Glomerular endothelial cell (primary cell): Measurements from ENCODE around the gene CHML. TPM values are rescaled to one million over a fixed set of nuclear protein-coding genes. Genes with fewer than 3 reads are reported as not detected.

ENCODE experiments used
- DNase-seq: peaks from one replicate; pipeline ENCODE4 v3.0.0-alpha.2; 2011; ENCODE audit warnings: low read depth, low spot score; ENCODE audit errors: extremely low read depth
- total RNA-seq: library from RNA; depleted of rRNA; stranded (reverse); fragments of >200 nt; gene quantifications from 2 replicates; pipeline ENCODE4 v1.2.3, GENCODE V29; 2015

CHML gene
- total RNA-seq, 1 donor from 2014 or later: 10.6 TPM

- DNase-seq: no peak
Observed at GRCh38 chr1:241624935-241625334, 15.2 kb downstream of the CHML start.

DNA sequence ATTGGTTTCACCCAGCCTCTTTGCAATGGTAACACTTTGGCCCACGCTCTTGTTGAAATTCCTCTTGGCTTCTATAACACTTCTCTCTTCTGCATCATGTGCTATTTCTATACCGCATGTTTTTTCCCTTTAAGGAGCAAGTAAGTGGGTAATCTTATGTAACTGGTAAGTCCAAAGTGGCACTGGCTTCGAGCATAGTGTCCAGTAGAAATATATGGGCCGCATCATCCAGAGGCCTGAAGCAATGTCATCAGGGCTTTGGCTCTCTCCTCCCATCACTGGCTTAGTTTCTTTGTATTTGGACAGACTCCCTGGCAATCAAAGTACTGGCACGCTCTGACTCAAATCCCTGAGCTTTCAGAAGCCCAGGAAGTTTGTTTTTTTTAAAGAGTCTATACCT lies 17.5 kb downstream of the CHML start:
- DNase-seq: no peak

DNA sequence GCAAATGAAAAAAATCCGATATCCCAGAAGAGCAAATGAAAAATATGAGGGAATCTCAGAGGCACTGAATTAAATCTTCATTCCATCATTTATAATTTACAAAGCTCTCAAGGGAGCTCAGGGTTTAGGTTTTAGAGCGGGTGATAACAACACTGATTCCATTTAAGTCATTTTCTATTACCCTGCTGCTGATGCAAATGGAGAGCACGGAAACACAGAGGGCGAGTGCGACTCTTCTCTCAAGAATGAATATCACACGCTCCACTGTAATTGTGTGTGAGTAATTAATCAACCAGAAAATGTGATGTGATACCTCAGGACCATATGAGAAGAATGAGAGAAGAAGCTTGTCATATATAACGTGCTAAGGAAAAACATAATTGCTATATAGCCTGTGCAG lies 22.7 kb downstream of the CHML start:
- DNase-seq: no peak

DNA sequence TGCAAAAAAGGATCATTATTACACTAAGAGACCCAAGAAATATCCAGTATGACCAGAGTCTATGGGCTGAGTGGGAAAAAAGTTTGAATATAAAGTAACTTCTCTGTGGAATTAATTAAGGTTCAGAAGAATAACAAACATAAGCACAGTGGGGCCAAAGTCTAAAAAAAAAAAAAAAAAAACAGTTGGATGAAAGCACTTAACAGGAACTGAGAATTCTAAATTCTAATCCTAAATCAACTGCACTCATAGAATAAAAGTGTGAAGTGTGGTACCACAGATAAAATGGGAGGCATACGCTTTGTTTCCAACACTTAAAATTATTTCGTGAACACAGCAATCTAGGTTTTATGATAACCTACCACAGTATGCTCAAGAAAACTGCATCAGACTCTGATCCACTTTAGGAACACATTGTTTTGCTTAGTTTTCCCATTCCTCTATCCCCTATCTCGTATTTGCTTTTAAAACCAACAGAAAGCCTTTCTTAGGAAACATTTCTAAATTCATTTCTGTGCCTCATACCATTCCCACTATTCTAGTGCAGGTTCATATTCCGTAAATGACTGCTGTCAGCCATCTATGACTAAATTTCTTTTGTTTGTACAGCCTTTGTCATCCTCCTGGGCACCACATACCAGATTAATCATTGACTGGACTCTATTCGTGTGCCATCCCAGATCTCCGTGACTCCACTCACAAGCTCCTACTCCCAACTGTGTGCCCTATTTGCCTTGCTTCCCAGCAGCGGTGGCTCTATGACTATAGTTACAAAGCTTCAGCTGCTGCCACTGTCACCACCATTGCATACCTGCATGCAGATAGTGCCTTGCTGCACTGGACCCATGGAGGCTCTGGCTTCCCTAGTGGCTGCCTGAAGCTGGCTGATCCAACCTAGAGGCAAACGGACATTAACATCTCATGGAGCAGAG lies 24.9 kb downstream of the CHML start:
- no peak for DNase-seq

DNA sequence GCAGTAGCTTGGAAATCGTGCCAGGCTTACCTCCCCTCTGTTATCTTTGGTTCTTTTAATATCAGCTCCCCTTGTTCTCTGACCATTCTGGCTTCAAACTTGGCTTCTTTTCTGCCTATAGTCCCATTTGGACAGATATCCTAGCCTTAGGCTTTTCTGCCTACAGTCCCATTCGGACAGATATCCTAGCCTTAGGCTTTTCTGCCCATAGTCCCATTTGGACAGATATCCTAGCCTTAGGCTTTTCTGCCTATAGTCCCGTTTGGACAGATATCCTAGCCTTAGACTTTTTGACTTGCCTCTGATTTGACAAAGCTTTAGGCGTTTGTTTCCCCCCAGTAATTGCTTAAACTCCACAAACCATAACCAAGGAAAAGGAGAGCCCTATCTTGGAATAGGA lies 25.6 kb downstream of the CHML start:
- DNase-seq: no peak

DNA sequence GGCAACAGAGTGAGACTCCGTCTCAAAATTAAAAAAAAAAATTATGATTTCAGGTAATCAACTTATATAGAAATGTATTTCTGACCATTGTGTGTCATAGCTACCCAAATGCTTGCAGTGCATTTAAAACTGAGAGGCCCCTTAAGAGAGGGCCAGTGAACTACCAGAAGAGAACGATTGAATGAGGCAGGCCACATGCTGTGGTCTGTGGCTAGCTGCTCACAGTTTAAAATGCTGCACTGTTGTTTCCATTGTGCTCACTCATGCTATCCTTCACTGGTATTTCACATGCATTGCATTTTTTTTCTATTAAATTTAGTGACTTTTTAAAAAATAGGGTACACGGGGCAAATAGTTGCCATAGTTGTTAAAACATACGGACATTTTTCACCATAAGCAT lies 26.0 kb downstream of the CHML start:
- no peak for DNase-seq

GRCh38 chr1:241612533-241613477 lies 27.4 kb downstream of the CHML start:
- peak; percentile 57 for DNase-seq

DNA sequence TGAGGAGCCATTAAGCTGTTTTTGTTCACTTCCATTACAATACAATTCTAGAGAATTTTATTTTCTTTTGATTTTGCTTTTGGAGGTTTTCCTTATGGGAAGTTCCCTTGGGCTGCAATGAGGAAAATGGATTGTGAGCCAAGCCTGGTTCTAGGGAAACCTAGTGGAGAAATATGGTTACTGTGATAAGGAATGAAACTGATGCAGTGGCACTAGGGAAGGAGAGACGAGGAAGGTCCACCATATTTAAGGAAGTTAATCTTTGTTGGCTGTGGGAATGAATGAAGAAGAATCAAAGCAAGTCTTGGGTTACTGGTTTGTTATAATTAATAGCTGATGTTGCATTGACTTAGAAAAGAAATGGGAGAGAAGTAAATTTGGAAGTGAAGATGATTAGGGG lies 28.4 kb downstream of the CHML start:
- DNase-seq: no peak

GRCh38 chr1:241611063-241611462 lies 29.1 kb downstream of the CHML start:
- no peak for DNase-seq

DNA sequence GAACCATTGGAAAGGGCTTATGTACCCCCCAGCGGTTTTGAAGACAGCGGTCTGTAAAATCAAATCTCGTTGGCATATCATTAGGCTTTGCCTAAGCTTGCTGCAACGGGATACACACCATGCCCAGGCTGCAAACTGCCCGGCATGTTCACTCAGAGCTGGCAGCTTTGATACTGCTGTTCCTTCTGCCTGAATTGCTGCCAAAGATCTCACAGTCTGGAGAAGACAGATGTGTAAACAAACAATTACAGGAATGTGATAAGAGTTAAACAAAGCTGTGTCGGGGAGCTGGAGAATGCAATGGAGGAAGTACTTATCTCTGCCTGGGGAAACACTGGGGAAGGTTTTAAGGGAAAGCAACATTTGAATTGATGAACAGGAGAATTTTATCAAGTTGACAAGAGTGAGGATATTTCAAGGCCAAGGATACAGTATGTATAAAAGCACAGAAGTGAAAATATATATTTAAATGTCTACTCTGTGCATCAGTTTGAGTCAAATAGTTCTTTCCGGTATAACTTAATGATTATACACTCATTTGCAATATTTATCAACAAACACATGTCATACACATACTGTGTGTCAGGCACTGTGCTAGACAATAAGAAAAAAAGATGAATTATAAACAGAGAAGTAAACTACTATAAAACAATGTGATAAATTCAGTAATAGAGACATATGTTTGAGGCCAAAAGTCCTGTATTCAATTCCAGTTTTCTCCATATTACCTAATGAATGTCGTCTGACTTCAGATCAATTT lies 29.9 kb downstream of the CHML start:
- no peak for DNase-seq

DNA sequence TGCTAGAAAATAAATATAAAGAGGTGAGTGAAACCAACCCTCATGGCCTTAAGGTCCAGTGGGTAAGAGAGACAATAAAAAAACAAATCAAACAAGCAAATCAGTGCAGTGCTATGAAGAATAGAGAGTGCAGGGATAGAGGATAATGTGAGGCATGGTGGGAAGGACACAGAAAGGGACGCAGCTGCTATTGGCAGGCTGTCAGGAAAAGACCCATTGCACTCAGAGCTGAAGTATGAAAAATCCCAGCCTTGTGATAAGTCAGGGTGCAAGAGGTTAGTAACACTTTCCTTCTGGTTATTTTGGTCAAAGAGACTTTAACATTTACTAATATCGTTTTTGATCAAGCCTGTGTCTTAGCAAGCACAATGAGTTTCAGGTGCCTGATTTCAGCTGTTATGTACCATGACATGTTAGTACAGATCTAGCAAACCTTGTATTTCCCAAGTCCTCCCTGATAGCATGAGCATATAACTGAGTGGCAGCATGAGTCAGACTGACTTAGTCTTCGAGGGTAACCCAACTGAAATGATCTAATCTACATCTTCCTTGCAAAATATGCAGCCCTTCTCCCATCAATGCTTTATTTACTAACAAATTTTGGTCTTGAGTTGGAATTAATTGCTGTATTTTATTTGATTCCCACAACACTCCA lies 31.7 kb downstream of the CHML start:
- no peak for DNase-seq

GRCh38 chr1:241607497-241607896 lies 32.7 kb downstream of the CHML start:
- DNase-seq: no peak

GRCh38 chr1:241606544-241606943 lies 33.6 kb downstream of the CHML start:
- no peak for DNase-seq

DNA sequence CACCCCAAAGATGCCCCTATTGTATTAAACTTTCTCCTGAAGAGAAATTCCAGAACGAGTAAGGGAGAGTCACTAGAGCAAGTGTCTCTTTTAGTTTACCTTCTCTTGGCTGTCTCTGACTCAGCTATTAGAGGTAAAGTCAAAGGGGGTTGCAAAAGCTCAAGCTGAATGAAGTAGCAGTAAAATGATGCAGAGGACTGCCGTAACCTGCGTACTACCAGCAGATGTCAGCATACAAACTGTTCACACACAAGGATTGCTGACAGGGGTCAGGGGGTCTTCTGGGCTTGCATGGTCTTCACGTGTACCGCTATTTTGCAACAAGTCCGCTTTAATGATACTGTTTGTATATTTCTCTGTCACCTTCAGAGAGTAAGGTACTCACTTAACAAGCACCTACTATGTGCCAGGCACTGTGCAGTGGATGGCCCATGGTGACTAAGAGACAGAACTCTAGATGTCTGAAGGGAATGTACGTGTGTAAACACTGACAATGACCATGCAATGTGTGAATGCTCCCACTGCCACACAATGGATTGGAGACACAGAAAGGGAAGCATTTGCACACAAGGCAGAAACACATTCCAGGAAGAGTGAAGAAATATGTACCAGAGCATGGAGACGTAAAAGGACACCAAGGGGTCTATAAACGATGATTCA lies 34.9 kb downstream of the CHML start:
- no peak for DNase-seq

GRCh38 chr1:241603731-241604245 lies 36.4 kb downstream of the CHML start:
- DNase-seq: no peak

GRCh38 chr1:241600496-241600901 lies 39.7 kb downstream of the CHML start:
- DNase-seq: no peak

DNA sequence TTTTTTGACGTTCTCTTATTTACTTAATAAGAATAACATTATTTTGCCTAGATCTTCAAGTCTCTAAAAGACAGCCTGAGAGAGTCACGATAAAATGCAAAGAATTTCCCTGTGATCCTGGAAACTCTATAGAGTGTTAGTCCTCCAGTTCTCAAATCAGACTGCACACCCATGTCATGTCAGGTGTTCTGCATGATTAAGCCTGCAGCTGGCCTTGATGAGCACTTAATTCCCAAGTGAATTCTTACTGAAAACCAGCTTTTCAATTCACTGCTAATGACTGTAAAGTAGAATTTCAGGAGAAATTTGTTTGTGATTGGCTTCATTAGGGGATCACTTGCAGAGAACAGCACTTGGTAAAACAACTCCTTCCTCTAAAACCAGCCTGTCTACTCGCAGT lies 41.9 kb downstream of the CHML start:
- no peak for DNase-seq

DNA sequence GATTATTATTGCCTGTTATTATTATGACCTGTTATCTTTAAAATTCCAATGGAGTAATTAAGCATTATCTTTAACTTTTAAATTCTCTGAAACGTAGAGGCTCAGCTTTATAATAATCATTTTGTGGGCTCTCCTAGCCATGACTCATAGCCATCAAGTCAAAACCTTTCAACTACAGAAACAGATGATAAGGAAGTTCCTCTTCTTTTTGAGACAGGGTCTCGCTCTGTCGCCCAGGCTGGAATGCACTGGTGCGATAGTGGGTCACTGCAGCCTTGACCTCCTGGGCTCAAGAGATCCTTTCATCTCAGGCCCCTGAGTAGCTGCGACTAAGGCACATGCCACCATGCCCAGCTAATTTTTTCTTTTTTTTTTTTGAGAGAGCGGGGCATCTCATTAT lies 43.5 kb downstream of the CHML start:
- no peak for DNase-seq

DNA sequence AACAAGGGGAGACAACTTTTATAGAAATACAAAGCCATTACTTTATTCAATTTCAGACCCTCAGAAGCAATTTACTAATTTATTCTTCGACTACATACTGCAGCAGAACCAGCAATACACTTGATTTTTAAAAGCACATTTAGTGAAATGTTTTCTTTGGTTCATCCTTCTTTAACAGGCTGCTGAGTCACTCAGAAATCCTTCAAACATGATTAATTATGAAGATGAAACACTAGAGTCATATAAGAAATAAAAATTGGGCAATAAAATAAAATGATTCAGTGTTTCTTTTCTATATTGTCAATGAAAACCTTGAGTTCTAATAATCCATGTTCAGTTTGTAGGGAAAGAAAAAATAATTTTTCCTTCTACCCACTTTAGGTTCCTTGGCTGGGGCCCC lies 47.0 kb downstream of the CHML start:
- DNase-seq: no peak
